HG03521 (cell line): ENCODE results near the gene ELL.

ENCODE experiments used
- ATAC-seq: cut with Tn5 transposase; IDR thresholded peaks from one replicate; pipeline ENCODE4 v1.9.1; 2021; ENCODE audit warnings: mild to moderate bottlenecking, moderate library complexity; ENCODE audit not compliant: unreplicated experiment

The ELL gene

DNA sequence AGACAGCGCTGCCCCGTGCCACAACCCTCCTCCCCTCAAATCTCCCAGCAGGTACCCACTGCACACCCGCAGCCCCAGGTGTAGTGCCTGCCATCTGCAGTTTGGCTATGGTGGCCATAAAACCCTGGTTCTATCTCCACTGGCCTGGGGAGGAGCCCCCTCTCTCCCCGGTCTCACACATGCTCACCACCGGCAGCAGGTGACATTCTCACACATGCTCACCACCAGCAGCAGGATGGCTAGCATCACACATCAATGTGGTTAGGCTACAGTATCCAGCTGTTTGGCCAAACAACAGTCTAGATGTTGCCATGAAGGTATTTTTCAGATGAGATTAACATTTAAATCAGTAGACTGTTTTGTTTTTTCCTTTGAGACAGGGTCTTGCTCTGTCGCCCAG lies 31.1 kb downstream of the ELL start:
- no peak for ATAC-seq

GRCh38 chr19:18489627-18490184 lies 32.2 kb downstream of the ELL start:
- no peak for ATAC-seq

DNA sequence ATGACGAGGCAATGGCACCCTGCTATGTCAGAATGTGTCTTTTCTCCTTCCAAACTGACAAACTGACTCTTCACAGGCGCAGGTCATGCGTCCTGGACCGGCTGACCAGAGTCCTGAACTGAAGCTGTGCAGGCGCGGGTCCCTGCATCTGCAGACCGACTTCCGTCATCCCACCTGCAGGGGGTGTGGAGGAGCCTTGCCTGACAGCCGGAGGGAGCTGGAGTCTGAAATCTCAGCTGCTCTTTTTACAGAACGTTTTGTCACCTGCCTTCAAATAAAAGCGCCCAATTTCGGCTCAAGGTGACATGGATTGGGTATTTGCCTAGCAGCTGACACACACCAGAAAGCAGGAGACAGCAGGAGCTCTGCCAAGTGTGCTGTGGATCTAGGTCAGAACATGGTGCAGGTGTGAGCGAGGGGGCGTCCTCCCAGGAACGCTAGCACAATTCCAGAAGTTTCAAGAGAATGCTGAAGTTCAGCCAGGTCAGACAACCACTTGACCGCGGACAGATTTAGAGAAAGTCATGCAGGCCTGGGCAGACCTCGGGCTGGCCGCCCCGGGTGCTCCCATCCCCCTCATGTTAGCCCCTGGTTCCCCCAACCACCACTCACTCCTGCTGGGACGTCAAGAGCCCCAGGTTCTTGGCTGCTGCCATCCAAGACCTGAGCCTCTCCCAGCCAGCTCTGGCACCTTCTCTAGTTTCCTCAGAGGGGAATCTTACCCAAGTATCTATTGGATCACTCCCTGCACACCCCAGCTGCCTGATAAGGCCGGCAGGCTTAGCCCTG lies 32.8 kb downstream of the ELL start:
- ATAC-seq: no peak

GRCh38 chr19:18488403-18488723 lies 33.5 kb downstream of the ELL start:
- no peak for ATAC-seq

- no peak for ATAC-seq
These were observed 34.1 kb downstream of the ELL start for GRCh38 chr19:18487576-18488402.

GRCh38 chr19:18486746-18487145 lies 35.1 kb downstream of the ELL start:
- no peak for ATAC-seq

DNA sequence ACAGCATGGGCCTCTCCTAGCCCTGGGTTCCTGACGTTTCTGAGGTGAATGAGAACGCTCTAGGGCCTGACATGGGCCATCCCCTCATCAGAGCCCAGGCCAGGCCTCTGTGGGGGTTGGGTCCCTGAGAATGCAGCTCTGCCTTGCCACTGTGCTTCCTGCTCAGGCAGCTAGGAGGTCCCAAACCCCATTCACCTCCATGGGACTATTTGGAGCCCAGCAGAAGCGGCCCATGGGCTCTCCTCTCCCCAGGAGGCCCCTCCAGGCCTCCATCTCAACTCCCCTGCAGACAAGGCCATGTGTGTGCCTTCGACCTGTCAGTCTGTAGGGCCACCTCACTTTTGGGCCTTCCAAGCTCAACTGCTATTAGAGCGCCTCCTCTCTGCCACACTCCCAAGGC lies 36.9 kb downstream of the ELL start:
- no peak for ATAC-seq

- no peak for ATAC-seq
These were observed 38.6 kb downstream of the ELL start for GRCh38 chr19:18483119-18483890.

DNA sequence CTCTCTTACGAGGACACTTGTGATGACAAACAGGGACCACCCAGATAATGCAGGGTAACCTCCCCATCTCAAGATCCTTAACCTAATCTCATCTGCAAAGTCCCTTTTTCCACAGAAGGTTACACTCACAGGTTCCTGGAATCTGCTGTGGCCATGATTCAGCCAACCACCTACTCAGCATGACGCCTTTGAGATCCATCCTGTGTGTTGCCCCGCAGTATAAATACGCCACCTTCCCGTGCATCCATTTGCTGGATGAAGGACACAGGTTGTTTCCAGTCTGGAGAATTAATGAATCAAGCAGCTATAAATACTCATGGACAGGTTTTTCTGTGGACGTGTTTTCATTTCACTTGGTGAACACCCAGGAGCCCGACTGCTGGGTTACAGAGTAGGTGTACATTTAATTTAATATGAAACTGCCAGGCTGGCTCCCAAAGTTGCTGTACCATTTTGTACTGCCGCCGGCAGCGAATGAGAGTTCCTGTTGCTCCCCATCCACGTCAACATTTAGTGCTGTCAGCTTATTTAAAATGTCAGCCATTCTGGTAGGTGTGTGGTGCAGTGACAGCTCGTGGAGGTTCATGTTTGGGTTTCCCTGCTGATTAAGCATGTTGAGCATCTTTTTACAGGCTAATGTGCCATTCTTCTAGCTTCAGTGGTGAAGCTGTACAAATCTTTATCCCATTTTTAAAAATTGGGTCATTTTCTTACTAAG lies 40.2 kb downstream of the ELL start:
- no peak for ATAC-seq

DNA sequence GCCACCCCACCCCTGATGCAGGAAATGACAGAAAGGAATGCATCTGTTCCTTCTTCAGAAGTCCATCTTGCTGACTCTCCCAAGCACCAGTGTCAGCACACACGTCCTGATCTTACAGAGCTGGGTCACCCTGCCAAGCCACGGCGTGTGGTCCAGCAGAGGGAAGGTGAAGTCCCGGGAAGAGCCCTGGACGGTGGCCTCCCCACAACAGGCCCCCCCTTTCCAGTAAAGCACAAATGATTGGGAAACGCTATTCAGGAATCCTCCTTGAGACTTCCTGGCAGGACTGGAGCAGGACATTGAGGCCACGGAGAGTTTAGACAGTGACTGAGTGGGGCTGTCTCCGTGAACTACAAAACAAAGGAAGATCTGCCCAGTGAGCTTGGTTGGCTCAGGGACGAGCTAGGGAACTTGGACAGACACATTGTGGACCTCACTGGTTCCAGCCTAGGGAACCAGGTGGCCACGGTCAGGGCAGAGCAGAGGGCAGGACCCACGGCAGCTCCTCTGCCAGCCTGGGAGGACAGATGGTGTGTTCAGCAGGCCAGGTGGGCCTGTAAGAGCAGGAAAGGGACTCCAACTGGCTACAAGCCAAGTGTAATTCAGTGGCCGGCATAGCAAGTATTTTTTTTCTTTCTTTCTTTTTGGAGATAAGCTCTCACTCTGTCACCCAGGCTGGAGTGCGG lies 41.7 kb downstream of the ELL start:
- no peak for ATAC-seq

DNA sequence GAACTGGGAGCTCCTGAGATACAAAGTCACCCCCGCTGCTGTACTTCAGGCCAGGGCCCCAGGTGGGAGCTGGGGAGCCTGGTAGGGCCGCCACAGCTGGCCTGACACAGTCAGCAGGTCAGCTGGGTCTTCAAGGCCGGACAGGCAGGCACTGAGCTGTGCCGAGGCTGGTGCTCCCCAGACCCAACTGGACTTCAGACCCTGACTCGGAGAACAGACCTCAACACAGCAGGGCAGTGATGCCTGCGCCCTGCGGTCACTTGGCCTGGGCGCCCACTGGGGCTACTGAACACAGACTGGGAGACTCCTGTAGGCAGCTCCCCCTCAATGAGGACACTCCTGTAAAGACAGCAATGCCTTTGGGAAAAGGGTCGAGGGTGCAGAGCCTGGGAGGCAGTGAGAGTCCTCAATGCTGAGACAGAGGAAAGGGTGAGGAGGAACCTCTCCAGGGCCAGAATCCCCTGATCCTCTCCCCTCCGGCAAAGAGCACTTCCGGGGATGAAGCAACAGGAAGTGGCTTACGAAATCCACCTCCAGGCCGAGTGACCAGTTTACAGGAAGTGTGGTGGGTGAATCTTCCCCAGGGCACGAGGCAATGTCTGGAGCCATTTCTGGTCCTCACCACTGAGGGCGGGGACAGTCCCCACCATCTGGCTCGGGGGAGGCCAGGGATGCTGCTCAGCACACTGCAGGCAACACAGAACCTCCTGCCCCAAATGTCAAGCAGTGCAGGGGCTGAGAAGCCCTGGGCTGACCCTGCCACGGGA lies 43.1 kb downstream of the ELL start:
- ATAC-seq: no peak

GRCh38 chr19:18477974-18478373 lies 43.9 kb downstream of the ELL start:
- no peak for ATAC-seq

DNA sequence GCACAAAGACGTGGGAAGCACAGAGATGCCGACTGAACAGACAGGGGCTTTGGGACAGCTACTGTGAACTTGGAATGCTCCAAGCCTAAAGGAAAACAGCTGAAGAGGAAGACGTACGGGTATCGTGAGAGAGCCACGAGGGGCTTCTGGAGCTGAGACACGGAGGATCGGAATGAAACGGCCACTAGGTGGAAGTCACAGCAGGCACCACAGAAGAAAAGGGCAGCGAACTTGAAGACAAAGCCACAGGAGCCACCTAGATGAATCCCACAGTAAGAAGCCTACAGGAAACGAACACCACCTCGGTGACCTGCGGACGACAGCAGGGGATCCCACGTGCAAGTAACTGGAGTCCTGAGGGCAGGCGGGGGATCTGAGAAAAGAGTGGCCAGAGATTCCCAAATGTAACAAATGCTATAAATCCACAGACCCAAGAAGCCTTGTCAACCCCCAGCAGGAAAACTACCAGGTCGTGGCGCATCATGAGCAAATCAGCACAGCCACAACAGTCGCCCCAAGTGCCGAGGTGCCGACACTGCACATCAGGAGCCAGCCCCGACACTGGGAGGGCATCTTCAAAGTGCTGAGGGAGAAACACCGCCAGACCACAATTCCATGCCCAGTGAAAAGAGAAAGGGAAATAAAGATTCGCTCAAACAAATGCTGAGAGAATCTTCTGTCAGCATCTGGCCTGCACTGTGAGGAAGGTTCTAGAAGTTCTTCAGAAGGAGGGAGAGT lies 44.7 kb downstream of the ELL start:
- no peak for ATAC-seq

DNA sequence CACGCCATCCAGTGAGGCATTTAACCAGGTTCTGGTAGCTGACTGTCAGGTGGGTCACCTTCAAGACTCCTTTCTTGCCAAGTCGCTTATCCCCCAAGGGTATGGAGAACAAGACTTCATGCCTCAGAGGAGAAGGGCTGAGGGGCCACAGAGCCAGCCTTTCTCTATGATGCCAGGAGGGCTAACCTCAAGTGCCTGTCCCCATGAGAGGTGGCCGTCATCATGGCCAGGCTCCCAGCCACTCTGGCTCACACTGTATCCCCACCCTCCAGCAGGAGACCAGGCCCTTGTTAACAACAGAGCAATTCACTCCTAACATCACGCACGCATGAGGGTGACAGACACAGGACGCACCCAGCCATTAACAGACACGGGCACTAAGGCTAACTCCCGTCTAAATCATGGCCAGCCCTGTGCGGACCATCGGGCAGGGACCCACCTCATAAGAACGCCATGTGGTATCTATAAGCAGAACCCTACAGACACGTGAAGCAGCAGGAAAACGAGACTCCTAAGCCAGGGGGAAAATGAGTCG lies 45.3 kb downstream of the ELL start:
- ATAC-seq: no peak

DNA sequence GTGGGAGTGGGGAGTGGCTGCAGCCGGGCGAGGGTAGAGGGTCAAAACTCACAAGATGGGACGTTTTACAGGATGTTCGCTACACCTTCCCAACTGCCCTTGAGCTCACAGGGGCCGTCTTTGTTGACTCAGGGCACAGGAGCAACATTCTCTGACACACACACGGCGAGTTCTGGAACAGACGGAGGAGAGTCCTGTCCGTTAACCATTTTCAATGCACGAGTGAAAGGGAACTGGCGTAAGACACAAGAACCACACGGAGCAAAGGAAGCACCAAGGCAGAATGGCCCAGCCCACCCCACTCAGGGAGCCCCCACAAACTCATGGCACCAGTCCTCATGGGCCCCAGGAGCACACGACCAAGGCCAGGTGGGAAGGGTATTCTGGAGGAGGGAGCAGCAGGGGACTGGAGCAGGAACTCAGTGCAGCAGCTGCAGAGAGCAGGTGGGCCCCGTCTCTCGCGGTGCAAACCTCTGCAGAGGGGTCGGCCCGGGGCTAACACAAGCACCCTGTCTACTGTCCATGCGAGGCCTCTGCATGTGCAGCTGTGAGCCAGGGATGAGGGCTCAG lies 46.0 kb downstream of the ELL start:
- no peak for ATAC-seq

GRCh38 chr19:18475004-18475453 lies 46.8 kb downstream of the ELL start:
- ATAC-seq: no peak

- ATAC-seq: no peak
These were observed 47.4 kb downstream of the ELL start for GRCh38 chr19:18474366-18474887.

- ATAC-seq: no peak
These were observed 48.2 kb downstream of the ELL start for GRCh38 chr19:18473706-18474087.
